Suppressor macrophage treated with lipopolysaccharide for 4 hours (primary cell): ENCODE measurements around the gene KHDRBS2.

ENCODE experiments used
- DNase-seq: peaks from one replicate; pipeline ENCODE4 v3.0.0-alpha.2; 2020

Gene KHDRBS2

DNA sequence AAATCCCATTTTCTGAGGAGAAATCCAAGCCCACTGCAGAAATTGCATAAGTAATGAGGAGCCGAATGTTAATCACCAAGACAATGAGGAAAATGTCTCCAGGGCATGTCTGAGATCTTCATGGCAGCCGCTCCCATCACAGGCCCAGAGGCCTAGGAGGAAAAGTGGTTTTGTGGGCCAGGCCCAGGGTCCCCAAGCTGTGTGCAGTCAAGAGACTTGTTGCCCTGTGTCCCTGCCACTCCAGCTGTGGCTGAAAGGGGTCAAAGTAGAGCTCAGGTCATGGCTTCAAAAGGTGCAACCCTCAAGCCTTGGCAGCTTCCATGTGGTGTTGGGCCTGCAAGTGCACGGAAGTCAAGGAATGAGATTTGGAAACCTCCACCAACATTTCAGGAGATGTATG is 276.6 kb downstream of the KHDRBS2 start:
- DNase-seq = no peak

- no peak for DNase-seq
Measured at GRCh38 chr6:61989616-61990015, 296.4 kb downstream of the KHDRBS2 start.

- no peak for DNase-seq
Measured at GRCh38 chr6:61980622-61981021, 305.4 kb downstream of the KHDRBS2 start.

GRCh38 chr6:61977947-61978346 is 308.1 kb downstream of the KHDRBS2 start:
- no peak for DNase-seq

- DNase-seq = no peak
Measured at GRCh38 chr6:61977099-61977498, 308.9 kb downstream of the KHDRBS2 start.

DNA sequence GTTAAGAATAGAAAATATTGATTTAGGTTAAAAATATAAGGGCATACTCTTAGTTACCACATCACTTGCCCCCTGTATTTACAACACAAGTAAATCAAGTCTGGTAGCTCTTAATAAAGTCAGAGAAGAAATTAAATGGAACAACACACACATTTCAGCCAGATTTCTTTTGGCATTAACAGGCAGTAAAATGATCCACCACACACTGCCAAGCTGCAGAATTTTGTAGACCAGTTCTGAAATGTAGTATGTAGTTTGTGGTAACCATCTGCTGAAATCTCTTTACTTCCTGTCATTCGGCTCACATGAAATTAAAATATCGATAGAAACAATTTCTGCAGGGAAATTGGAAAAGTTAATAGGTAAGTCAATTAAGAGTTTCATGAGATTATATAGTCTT is 326.8 kb downstream of the KHDRBS2 start:
- DNase-seq = no peak

GRCh38 chr6:61953851-61954250 is 332.2 kb downstream of the KHDRBS2 start:
- no peak for DNase-seq

GRCh38 chr6:61951586-61951985 is 334.4 kb downstream of the KHDRBS2 start:
- DNase-seq = no peak

GRCh38 chr6:61950811-61951210 is 335.2 kb downstream of the KHDRBS2 start:
- no peak for DNase-seq

GRCh38 chr6:61949971-61950370 is 336.1 kb downstream of the KHDRBS2 start:
- no peak for DNase-seq

GRCh38 chr6:61949161-61949560 is 336.9 kb downstream of the KHDRBS2 start:
- no peak for DNase-seq

DNA sequence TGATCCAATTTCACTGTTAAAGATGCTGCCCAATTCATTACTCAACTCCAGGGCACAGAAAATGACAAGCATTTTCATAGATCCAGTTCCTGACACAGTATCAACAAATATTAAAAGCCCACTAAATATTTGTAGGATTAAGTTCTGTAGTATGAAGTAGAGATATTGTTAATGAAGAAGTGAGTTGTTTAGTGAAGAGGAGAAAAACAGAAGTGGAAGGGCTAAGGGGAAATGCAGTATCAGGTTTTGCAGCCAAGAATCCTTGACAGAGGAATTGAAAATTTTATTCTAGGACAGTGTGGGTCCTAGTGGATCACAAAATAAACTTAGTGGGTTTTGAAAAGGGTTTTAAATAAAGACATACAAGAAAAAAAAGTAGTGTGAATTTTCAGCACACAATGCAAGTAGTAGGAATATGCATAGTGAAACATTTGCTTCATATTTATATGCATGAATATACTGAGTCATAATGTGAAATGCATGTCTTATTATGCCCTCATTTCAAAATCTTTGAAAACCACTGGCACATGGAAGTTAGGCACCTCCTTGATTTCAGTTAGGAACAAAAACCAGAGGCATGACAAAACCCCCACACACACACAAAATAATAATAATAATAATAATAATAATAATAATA is 338.6 kb downstream of the KHDRBS2 start:
- no peak for DNase-seq

- DNase-seq = no peak
Measured at GRCh38 chr6:61940919-61941318, 345.1 kb downstream of the KHDRBS2 start.

- DNase-seq = no peak
Measured at GRCh38 chr6:61935242-61935846, 350.7 kb downstream of the KHDRBS2 start.

GRCh38 chr6:61909486-61909885 is 376.5 kb downstream of the KHDRBS2 start:
- no peak for DNase-seq

DNA sequence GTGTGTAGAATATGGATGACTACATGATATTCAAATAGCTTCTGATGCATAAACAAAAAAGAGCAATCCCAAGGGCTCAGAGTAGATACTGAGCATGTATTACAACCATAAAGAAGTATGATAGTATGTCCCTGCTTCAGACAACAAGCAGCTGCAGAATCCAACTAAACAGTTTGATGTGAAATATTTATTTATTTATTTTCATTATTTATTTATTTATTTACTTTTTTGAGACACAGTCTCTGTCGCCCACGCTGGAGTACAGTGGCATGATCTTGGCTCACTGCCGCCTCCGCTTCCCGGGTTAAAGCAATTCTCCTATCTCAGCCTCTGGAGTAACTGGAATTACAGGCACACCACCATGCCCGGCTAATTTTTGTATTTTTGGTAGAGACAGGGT is 384.3 kb downstream of the KHDRBS2 start:
- DNase-seq = no peak

DNA sequence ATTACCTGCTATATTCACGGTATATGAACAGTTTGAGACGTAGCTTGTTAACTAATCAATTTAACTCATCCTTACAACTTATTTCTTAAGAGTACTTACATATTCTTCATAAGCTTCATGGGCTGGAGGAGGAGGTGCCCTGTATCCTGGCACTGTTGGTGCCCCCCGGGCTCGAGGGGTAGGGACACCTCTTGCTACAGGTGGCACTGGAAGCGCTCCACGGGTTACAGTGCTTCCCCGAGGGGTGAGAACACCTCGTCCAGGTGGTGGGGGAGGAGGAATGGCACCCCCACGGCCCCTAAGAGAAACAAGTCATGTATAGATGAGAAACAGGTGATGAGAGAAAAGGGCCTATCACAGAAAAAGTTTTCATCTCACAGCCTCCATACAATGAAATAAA is 391.5 kb downstream of the KHDRBS2 start:
- no peak for DNase-seq

DNA sequence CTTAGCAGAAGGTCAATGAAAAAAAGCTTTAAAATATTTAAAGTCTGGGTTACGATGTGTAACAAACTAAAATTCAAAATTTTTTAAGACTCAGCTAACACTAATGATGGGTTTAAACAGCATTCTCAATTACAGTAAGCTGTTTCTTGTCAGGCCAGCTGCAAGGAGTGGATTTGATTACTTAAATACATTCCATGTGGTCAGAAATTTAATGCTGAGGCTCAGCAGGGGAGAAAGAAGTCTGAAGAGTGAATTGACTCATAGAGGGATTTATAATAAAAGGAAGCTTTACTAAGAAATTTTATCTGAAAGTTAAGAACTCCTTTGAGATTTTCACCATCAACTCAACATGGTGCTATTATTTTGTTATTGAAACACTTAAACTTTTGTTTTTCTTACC is 398.6 kb downstream of the KHDRBS2 start:
- no peak for DNase-seq

- peak; percentile 2 for DNase-seq
Measured at GRCh38 chr6:61886608-61887259, 399.3 kb downstream of the KHDRBS2 start.

- DNase-seq = no peak
Measured at GRCh38 chr6:61869632-61870400, 416.2 kb downstream of the KHDRBS2 start.

GRCh38 chr6:61868507-61869080 is 417.4 kb downstream of the KHDRBS2 start:
- DNase-seq = no peak

GRCh38 chr6:61867635-61868034 is 418.4 kb downstream of the KHDRBS2 start:
- no peak for DNase-seq

GRCh38 chr6:61857541-61857940 is 428.5 kb downstream of the KHDRBS2 start:
- no peak for DNase-seq
